HG03457 (cell line): ENCODE results near the gene RAB42.
A peak's percentile ranks its signal among the peaks of the same experiment; 100 is the strongest.
"Not testable (repeated sequence)": the region's sequence is repeated elsewhere in the genome, so short reads cannot be mapped to it uniquely, and the experiment has no call there.

Source experiments
- ATAC-seq: cut with Tn5 transposase; IDR thresholded peaks from one replicate; pipeline ENCODE4 v1.9.1; 2021; ENCODE audit warnings: moderate number of reproducible peaks; ENCODE audit not compliant: unreplicated experiment

RAB42 gene, protein sequence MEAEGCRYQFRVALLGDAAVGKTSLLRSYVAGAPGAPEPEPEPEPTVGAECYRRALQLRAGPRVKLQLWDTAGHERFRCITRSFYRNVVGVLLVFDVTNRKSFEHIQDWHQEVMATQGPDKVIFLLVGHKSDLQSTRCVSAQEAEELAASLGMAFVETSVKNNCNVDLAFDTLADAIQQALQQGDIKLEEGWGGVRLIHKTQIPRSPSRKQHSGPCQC

DNA sequence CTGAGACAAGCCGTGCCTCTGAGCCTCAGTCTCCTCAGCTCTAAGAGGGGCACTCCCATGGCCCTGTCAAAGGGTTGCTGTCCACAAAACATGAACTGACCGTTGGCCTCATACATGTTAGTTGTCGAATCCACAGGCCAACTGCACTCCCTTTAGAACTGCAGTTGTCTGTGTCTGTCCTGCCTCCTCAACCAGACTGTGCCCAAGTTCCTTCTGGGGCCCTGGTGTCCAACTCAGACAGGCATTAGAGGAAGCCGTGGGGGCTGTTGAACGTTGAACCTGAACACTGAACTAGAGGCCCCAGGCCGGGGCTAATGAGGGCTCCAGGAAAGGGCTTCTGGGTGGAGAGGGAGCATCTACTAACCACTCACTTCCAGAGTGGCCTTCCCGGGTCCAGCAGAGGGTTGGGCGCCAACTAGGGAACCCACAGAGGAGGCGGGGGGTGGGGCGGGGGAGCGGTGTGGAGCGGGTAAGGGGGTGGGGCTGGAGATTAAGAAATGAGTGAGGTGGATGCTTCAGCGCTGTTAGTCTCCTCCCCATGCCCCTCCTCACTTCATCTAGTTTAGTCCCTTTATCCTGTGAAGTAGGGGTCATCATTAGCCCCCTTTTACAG lies at the start of gene RAB42:
Gene RAB42 (plus strand): TSS at position 558 of the 613 bp plus-strand sequence. CDS start 247 bp downstream, outside the sequence.
- ATAC-seq = no peak

DNA sequence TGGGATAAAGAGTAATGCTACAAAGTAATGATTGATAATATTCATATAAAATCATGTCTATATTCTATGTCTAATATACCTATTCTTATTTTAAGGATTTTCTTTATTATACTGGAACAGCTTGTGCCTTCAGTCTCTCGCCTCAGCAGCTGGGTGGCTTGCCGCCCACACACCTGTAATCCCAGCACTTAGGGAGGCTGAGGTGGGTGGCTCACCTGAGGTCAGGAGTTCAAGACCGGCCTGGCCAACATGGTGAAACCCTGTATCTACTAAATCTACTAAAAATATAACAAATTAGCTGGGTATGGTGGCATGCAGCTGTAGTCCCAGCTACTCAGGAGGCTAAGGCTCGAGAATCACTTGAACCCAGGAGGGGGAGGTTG lies 46.8 kb upstream of the RAB42 start:
- ATAC-seq = no peak

DNA sequence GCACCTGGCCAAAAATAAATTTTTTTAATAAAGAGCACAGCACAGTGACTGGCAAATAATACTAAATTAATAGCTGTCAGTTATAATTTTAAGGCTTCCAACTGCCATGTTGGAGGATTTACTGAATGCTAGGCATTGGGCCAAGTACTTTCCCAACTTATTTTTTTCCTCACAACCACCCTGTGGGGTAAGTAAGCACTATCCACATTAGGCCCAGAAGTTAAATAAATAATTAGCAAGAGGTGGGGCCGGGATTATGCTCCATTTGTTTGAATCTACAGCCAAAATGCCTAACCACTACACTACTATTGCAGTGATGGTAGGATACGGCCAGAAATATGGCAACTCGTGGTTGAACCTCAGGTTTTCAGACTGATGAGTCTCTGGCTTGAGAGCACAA lies 43.7 kb upstream of the RAB42 start:
- no peak for ATAC-seq

DNA sequence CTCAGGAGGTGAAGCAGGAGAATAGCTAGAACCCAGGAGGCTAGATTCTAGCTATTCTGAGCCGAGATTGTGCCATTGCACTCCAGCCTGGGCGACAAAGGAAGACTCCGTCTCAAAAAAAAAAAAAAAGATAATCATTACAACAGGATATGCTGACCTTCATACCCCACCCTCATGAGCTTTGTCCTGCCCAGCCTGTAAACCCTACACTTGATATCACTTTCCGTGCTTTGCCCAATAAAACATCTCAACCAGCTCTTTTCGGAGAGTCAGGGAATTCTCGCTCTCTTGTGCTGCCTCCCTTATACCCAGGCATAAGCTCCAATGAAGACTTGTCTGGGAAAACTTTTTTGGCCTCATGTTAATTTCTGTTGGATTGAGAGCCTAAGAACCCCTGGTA lies 40.7 kb upstream of the RAB42 start:
- ATAC-seq = no peak

DNA sequence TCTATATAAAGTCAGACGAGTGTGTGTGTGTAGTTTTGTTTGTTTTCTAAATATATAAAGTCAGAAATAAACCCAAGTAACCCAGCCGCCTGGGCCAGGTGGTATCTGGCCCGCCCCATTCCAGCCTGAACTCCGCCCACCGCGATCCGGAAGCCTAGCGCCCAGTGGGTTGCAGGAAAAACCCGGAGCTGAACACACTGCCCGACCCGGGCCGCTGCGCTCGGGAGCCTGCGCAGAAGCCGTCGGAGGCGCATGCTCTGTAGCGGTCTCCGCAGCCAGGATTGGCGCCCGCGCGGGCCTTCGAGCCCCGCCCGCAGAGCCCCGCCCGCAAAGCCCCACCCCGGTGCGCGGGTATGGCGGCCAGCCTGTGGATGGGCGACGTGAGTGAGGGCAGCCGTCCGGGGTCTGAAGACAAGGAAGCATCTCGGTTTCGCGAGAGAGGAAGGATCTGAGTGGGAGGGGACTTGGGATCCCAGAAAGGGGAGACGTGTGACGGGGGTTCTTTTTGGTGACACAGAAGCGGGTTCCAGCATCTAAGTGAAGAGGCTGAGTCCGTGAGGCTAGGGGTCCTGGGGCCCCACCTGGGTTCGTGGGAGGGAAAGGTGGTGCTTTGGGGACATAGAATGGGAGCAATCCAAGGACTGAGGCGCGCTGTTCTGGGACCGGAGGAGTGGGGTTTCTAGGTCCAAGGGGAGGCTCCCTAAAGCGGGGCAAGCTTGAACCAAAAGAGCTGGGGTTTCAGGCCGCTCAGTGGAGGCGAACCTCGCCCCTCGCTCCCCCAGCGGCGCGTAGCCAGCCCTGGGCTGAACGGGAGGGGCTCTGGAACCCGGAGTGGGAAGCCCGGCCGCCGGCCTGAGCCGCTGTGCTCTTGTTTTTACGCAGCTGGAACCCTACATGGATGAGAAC lies 39.1 kb upstream of the RAB42 start, which contains the start of gene TRNAU1AP:
Gene TRNAU1AP (plus strand): TSS at position 328 of the 906 bp plus-strand sequence. CDS start 26 bp downstream, at position 354.
- ATAC-seq = peak; percentile 68

DNA sequence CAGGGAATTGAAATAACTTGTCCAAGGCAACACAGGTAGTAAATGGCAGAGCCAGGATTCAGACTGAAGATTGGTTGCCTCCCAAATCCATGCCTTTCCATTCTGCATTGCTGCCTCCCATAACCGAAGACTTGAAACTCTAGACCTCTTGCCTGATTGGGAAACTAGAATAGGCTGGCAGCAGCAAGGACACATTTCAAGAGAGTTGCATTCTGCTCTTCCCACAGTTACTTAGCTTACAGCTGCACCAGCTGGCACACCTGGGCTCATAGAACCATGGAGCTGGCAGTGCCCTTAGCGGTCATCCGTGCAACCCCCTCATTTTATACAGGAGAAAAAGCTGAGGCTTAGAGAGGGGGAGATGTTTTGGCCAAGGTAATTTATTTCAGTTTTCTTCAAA lies 31.2 kb upstream of the RAB42 start:
- no peak for ATAC-seq

DNA sequence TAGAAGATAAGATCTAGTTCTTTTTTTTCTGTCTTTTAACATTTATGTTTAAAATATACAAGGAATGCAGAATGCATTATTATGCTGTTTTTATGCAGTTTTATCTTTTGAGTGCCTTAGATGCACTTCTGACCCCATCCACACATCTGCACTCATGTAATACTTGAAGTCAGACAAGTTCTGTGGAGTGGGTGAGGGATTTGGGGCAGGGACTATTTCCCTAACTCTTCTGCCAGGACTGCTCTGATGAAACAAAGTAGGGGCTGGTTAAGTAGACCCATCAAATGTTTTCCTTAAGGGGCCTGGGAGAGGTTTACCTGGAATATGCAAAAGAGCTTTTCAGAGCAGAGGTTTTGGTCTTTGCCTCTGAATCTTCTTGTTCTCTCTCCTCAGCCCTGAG lies 27.8 kb upstream of the RAB42 start:
- ATAC-seq = no peak

DNA sequence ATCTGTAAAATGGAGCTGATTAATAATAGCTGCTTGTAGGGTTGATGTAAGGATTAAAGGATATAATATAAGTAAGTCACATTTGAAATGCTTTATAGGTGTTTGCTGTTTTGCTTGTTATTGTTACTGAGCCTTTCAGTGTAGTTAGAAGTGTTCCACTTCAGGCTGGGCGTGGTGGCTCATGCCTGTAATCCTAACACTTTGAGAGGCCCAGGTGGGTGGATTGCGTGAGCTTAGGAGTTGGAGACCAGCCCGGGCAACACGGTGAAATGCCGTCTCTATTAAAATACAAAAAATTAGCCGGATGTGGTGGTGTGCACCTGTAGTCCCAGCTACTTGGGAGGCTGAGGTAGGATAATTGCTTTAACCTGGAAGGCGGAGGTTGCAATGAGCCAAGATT lies 27.0 kb upstream of the RAB42 start:
- no peak for ATAC-seq

DNA sequence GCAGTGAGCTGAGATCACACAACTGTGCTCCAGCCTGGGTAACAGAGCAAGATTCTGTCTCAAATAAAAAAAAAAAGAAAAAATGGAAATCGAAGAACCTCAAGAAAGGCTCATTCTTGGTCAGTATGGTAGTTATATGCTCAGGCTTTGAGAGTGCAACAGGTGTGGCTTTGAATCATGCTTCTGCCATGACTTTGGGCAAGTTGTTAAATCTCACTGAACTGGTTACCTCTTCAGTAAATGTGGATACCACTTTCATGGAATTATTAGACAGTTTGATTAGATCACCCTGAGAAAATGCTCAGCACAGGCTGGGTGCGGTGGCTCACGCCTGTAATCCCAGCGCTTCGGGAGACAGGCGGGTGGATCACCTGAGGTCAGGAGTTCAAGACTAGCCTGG lies 26.3 kb upstream of the RAB42 start:
- ATAC-seq = no peak

DNA sequence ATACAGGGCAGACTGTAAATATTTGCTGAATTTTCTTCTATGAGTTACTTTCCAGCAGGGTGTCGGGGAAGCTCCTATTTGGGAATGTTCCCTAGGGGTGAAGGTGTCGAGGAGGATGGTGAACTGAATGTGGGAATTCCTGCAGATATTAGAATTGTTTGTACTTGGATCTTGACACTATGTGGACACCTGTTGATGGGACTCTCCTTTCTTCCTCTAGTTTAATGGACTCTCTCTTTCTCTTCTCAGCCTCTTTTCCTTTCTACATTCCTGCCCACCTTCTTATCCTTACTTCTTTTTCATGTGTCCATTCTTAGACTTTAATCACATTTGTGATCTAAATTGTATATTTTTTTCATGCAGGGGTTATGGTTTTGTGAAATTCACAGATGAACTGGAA lies 25.1 kb upstream of the RAB42 start:
- no peak for ATAC-seq

DNA sequence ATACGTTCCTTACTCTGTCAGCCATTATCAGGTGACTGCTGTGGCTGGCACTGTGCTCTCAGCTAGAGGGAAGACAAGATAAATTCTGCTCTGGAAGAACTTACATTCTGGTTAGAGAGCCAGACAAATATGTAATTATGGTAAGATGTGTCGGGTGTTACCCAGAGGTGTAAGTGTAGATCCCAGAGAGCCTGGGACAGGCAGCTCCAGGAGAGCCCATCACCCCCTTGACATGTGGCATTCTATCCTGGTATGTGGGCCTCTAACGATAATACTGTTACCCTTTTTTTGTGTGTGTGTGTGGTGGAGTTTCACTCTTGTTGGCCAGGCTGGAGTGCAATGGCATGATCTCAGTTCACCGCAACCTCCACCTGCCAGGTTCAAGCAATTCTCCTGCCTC lies 20.2 kb upstream of the RAB42 start:
- no peak for ATAC-seq

DNA sequence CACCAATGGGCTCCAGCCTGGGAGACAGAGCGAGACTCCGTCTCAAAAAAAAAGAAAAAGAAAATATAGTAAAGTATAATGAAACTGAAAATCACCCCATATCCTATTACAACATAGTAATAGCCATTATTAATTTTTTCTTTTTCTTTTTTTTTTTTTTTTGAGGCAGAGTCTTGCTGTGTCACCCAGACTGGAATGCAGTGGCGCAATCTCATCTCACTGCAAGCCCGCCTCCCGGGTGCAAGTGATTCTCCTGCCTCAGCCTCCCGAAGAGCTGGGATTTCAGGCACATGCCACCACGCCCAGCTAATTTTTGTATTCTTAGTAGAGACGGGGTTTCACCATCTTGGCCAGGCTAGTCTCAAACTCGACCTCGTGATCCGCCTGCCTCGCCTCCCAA lies 19.2 kb upstream of the RAB42 start:
- not testable (repeated sequence) for ATAC-seq

DNA sequence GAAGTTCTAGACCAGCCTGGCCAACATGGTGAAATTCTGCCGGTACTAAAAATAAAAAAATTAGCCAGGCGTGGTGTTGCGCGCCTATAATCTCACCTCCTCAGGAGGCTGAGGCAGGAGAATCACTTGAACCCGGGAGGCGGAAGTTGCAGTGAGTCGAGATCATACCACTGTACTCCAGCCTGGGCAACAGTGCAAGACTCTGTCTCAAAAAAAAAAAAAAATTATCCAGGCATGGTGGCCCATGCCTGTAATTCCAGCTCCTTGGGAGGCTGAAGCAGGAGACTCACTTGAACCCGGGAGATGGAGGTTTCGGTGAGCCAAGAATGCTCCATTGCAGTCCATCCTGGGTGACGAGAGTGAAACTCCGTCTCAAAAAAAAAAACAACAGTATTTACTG lies 18.5 kb upstream of the RAB42 start:
- ATAC-seq = no peak

DNA sequence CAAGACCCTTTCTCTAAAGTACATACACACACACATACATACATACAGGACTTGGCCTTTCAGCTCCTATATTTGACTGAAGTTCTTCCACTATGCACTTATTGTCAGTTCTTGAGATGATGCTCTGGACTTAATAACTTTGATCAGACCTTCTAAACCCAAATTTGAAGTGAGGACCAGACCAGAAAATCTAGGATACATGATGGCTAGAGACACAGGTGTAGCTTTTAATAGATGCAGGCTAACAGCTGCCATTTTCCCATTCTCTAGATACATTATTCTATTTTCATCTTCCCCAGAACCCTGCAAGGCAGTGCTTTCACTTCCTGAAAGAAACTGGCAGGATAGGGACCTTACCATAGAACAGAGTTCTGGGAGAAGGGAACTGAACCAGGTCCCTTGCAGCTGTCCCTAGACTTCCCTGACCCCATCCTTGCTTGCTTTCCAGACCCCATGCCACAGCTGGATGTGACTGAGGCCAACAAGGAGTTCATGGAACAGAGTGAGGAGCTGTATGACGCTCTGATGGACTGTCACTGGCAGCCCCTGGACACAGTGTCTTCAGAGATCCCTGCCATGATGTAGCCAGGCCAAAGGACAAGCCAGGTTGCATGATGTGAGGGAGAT lies 14.9 kb upstream of the RAB42 start:
- ATAC-seq = no peak

DNA sequence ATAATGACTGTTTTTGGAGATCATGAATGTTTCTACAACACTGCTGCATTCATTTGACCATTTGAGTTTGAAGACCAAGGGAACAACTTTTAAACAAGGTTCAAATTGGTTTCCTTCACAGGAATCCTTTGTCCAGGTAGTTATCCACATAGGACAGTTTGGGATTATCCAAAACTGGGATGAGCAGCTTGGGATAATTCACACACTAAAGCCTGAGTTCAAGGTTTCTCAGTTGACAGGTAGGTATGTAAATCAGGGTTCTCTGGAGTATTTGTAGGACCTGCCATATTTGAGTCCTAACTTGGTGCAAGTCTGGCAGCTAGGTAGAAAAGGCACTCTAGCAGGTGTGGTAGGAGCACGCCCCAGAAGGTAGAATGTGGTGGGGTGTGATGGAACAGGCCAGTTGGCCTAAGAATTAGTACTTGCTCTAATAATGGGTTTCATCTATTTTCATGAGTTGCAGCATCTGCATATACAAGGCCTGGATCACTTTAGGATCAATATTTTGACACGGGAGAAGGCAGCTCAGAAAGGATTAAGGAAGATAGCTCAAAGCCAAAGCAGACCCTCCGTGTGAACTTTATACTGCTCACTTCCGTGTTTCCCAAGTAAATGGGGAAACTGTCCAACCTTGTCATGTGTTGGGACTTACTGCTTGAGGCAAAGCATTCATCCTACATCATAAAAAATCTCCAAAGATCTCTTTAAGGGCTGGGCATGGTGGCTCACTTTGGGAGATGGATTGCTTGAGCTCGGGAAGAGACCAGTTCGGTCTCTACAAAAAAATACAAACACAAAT lies 14.1 kb upstream of the RAB42 start:
- no peak for ATAC-seq

DNA sequence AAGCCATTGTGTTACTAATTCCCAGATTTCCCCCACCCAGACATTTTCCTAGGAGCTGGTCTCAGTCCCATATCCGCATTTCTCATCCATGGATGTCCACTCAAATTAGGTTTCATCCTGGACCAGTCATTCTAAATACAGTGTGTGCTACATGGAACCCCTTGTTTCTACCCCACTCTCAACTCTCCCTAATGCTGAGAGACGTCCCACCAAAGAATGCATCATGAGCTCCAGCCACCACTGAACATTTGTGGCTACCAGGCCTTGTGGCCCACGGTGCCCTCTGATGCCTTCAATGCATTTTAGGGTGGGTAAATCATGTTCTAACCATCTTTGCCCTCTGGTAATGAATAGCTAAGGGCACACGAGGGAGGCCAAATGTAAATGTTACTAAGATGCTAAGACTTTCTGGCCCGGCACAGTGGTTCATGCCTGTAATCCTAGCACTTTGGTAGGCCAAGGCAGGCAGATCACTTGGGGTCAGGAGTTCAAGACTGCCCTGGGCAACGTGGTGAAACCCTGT lies 13.3 kb upstream of the RAB42 start:
- no peak for ATAC-seq

DNA sequence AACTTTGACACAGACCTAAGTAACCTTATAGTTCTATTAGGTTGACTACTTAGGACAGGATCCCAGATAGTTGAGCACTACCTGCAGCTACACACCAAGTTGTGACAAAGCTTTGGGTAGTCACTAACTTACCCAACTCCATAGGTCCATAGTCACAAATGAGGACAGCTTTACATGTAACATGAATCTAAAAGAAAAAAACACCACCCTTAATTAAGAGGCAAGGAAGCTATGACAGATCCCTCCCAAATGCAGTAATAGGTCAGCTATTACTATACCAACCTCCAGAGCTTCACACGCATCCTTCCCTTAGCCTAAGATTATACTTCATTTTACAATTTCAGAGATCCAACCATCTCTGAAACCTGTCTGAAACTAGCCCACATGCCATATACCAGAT lies 12.7 kb upstream of the RAB42 start:
- ATAC-seq = no peak

DNA sequence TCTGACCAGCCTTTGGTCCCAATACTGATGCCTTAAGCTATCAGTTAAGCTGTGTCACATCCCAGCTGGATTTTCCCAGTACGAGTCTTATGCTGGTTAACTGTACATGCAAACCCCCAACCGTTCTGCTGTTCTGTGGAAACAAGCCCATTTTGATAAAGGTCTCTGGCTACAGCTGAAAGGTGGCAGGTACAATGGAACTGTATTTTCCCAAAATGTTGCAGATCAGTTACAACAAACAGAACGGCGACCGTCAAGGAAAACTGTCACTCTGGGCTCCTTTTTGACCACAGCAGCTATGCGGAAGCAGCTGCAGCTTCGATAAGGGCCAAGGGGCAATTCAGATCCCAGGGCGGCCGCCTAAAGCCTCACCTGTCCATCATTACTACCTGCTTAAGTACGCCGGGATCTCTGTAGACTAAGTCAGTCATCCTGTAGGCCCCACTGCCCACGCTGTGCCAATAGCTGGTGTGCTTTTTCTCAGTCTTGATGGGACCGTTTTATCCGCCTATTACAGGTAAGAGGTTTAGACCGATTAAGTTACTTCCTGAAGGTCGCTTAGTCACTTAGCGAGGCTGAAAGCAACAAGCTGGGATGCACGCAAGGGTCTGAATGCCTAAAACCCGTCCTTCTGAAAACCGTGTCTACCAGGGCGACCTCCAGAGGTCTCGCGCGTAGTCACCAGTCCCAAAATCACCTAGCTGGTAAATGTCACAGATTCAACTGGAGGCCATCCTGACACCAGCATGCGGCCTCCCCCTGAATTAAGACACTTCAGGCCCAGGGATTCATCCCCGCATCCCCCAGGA lies 11.1 kb upstream of the RAB42 start:
- ATAC-seq = peak; percentile 13

DNA sequence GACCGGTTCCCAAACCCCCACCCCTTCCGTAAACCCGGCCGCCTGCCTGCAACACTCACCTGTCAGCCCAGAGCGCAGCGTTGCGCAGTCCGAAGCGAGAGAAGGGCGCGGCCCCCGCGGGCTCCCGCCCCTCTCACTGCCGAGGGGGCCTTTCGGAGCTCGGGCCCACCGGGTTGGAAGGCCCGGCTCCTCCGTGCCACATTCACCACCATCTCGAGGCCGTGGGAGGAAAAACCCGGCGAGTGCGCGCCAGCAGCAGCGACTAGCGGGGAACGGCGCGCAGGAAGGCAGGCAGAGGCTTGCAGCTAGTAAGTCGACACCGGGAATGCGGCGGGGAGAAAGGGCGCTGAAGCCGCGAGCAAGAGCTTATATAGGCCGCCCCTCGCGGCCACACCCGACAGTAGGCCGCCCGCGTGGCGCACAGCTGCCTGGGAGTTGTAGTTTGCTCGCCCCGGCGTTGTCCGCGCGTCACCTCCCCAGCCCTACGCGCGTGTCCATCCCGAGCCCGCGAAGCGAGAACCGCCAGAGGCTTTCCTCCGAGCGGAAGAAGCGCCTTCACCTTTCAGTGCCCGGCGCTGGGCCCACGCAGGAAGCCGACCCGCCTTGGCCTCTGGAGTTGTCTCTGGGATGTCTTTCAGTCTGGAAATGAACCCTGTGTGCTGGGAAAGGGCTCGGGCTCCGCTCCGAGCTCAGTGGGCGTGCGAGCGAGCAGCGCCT lies 10.4 kb upstream of the RAB42 start:
- peak; percentile 70 for ATAC-seq
